IPS-20b (cell line): ENCODE data around the gene SPECC1.

Source experiments
- H3K27ac ChIP-seq: one replicate; pipeline ENCODE4 v1.5.1; 2013; ENCODE audit warnings: low read length
- H3K27me3 ChIP-seq: 2 replicates; pipeline ENCODE4 v1.6.1; 2013; ENCODE audit warnings: mild to moderate bottlenecking, low read length, inconsistent platforms; ENCODE audit not compliant: insufficient read depth
- H3K36me3 ChIP-seq: 2 replicates; pipeline ENCODE4 v1.6.1; 2013; ENCODE audit warnings: low read depth, mild to moderate bottlenecking, inconsistent platforms, low read length, moderate library complexity; ENCODE audit not compliant: insufficient read depth
- H3K4me1 ChIP-seq: 2 replicates; pipeline ENCODE4 v1.6.1; 2013; ENCODE audit warnings: mild to moderate bottlenecking, control low read depth, inconsistent platforms, low read length, moderate library complexity; ENCODE audit not compliant: insufficient read depth
- H3K4me3 ChIP-seq: 2 replicates; pipeline ENCODE4 v1.5.1; 2013; ENCODE audit warnings: mild to moderate bottlenecking, low read length, inconsistent platforms
- H3K9ac ChIP-seq: 2 replicates; pipeline ENCODE4 v1.6.1; 2013; ENCODE audit warnings: low read depth, mild to moderate bottlenecking, inconsistent platforms, low read length, moderate library complexity
- H3K9me3 ChIP-seq: 2 replicates; pipeline ENCODE4 v1.6.1; 2013; ENCODE audit warnings: mild to moderate bottlenecking, low read depth, low read length, inconsistent platforms; ENCODE audit not compliant: insufficient read depth

SPECC1 gene

GRCh38 chr17:20299013-20299412 is 289.9 kb downstream of the SPECC1 start:
- Histone ChIP-seq H3K9me3 (no peaks in the 10 kb centered on the region), H3K4me3 (no peak overlapping the region), H3K27ac (no peak overlapping the region), H3K27me3 (no peaks in the 10 kb centered on the region), H3K4me1 (no peaks in the 10 kb centered on the region), H3K9ac (no peak overlapping the region), H3K36me3 (peaks cover 20% of the 10 kb centered on the region)

GRCh38 chr17:20300436-20300934 is 291.3 kb downstream of the SPECC1 start:
- Histone ChIP-seq H3K9ac (no peak overlapping the region), H3K9me3 (no peaks in the 10 kb centered on the region), H3K4me3 (no peak overlapping the region), H3K4me1 (no peaks in the 10 kb centered on the region), H3K27ac (no peak overlapping the region), H3K36me3 (peaks cover 24% of the 10 kb centered on the region), H3K27me3 (no peaks in the 10 kb centered on the region)

- Histone ChIP-seq H3K4me3 (no peak overlapping the region), H3K9me3 (peaks cover 11% of the 10 kb centered on the region), H3K27me3 (no peaks in the 10 kb centered on the region), H3K9ac (no peak overlapping the region), H3K36me3 (peaks cover 35% of the 10 kb centered on the region), H3K4me1 (no peaks in the 10 kb centered on the region), H3K27ac (no peak overlapping the region)
Measured at GRCh38 chr17:20302246-20302917, 293.2 kb downstream of the SPECC1 start.

- no peaks in the 10 kb centered on the region for H3K4me1 ChIP-seq
- peaks cover 42% of the 10 kb centered on the region for H3K36me3 ChIP-seq
- no peak overlapping the region for H3K9ac ChIP-seq
- H3K27ac ChIP-seq, result no peak overlapping the region
- peaks cover 15% of the 10 kb centered on the region for H3K9me3 ChIP-seq
- H3K27me3 ChIP-seq, result no peaks in the 10 kb centered on the region
- no peak overlapping the region for H3K4me3 ChIP-seq
Measured at GRCh38 chr17:20304961-20305360, 295.8 kb downstream of the SPECC1 start.

- no peaks in the 10 kb centered on the region for H3K4me1 ChIP-seq
- peaks cover 15% of the 10 kb centered on the region for H3K9me3 ChIP-seq
- H3K36me3 ChIP-seq, result peaks cover 37% of the 10 kb centered on the region
- H3K9ac ChIP-seq, result no peak overlapping the region
- H3K4me3 ChIP-seq, result no peak overlapping the region
- no peaks in the 10 kb centered on the region for H3K27me3 ChIP-seq
- no peak overlapping the region for H3K27ac ChIP-seq
Measured at GRCh38 chr17:20306924-20307323, 297.8 kb downstream of the SPECC1 start.

- Histone ChIP-seq H3K9me3 (peaks cover 15% of the 10 kb centered on the region), H3K27ac (no peak overlapping the region), H3K36me3 (peaks cover 37% of the 10 kb centered on the region), H3K4me1 (no peaks in the 10 kb centered on the region), H3K4me3 (no peak overlapping the region), H3K9ac (no peak overlapping the region), H3K27me3 (no peaks in the 10 kb centered on the region)
Measured at GRCh38 chr17:20307326-20307910, 298.3 kb downstream of the SPECC1 start.

- Histone ChIP-seq H3K9me3 (peaks cover 15% of the 10 kb centered on the region), H3K36me3 (peaks cover 49% of the 10 kb centered on the region), H3K9ac (no peak overlapping the region), H3K27ac (no peak overlapping the region), H3K4me1 (no peaks in the 10 kb centered on the region), H3K27me3 (no peaks in the 10 kb centered on the region), H3K4me3 (no peak overlapping the region)
Measured at GRCh38 chr17:20310481-20310880, 301.3 kb downstream of the SPECC1 start.

- H3K27me3 ChIP-seq, result no peaks in the 10 kb centered on the region
- H3K9me3 ChIP-seq, result no peaks in the 10 kb centered on the region
- H3K9ac ChIP-seq, result no peak overlapping the region
- H3K4me3 ChIP-seq, result no peak overlapping the region
- no peak overlapping the region for H3K27ac ChIP-seq
- no peaks in the 10 kb centered on the region for H3K4me1 ChIP-seq
- H3K36me3 ChIP-seq, result peaks cover 23% of the 10 kb centered on the region
Measured at GRCh38 chr17:20313306-20313705, 304.1 kb downstream of the SPECC1 start.

- Histone ChIP-seq H3K27ac (no peak overlapping the region), H3K27me3 (no peaks in the 10 kb centered on the region), H3K9me3 (no peaks in the 10 kb centered on the region), H3K4me3 (no peak overlapping the region), H3K9ac (no peak overlapping the region), H3K36me3 (peaks cover 18% of the 10 kb centered on the region; the same call in 1 of the 2 replicates), H3K4me1 (no peaks in the 10 kb centered on the region)
Measured at GRCh38 chr17:20313891-20314290, 304.7 kb downstream of the SPECC1 start.

GRCh38 chr17:20314834-20315233 is 305.7 kb downstream of the SPECC1 start:
- no peaks in the 10 kb centered on the region for H3K9me3 ChIP-seq

GRCh38 chr17:20315311-20315710 is 306.2 kb downstream of the SPECC1 start:
- Histone ChIP-seq H3K27ac (no peak overlapping the region), H3K27me3 (no peaks in the 10 kb centered on the region), H3K36me3 (peaks cover 16% of the 10 kb centered on the region; the same call in 1 of the 2 replicates), H3K4me1 (no peaks in the 10 kb centered on the region), H3K9me3 (no peaks in the 10 kb centered on the region), H3K9ac (no peak overlapping the region), H3K4me3 (no peak overlapping the region)

More at GRCh38 chr17:20314834-20315233, 305.7 kb downstream of the SPECC1 start:
- Histone ChIP-seq H3K27ac (no peak overlapping the region), H3K4me3 (no peak overlapping the region), H3K4me1 (no peaks in the 10 kb centered on the region), H3K27me3 (no peaks in the 10 kb centered on the region), H3K36me3 (peaks cover 16% of the 10 kb centered on the region; the same call in 1 of the 2 replicates), H3K9ac (no peak overlapping the region)

- H3K9ac ChIP-seq, result no peak overlapping the region
- no peak overlapping the region for H3K27ac ChIP-seq
Measured at GRCh38 chr17:20315821-20316220, 306.7 kb downstream of the SPECC1 start.

More at GRCh38 chr17:20315821-20316220, 306.7 kb downstream of the SPECC1 start:
- Histone ChIP-seq H3K9me3 (no peaks in the 10 kb centered on the region), H3K36me3 (peaks cover 16% of the 10 kb centered on the region; the same call in 1 of the 2 replicates), H3K27me3 (no peaks in the 10 kb centered on the region), H3K4me3 (no peak overlapping the region), H3K4me1 (no peaks in the 10 kb centered on the region)
